ENCODE results near the gene CABP2. TPM values are rescaled to one million over a fixed set of nuclear protein-coding genes. Genes with fewer than 3 reads are reported as not detected.
"Not testable (repeated sequence)": the region's sequence is repeated elsewhere in the genome, so short reads cannot be mapped to it uniquely, and the experiment has no call there.

The CABP2 gene
- total RNA-seq, 1 experiment from 2014 or later, result not detected

DNA sequence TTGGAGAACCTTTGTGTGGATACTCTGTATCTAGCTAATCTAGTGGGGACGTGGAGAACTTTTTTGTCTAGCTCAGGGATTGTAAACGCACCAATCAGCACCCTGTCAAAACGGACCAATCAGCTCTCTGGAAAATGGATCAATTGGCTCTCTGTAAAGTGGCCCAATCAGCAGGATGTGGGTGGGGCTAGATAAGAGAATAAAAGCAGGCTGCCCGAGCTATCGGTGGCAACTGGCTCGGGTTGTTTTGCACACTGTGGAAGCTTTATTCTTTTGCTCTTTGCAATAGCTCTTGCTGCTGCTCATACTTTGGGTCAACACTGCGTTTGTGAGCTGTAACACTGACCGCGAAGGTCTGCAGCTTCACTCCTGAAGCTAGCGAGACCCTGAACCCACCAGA, 46.6 kb downstream of the CABP2 start:
- not testable (repeated sequence) for DNase-seq (ENCODE audit: low spot score)

GRCh38 chr11:67472882-67473281, 50.4 kb downstream of the CABP2 start:
- DNase-seq (ENCODE audit: low spot score), result no peak

GRCh38 chr11:67470337-67471002, 52.8 kb downstream of the CABP2 start:
- no peak for DNase-seq (ENCODE audit: low spot score)

DNA sequence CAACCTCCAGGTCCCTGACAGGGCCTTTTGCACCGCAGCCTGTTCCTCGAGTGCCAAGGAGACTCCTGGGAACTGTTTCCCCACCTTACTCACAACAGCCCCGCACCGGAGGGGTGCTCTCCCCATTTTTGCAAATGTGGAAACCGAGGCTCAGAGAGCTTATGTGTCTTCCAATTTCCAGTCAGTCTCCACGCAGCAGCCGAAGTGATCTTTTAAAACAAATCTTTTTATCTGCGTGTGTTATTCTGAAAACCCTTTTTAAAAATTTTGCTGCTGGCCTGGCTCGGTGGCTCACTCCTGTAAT, 53.8 kb downstream of the CABP2 start:
- no peak for DNase-seq (ENCODE audit: low spot score)

Small RNA genes within 50 kb of the gene (small RNA-seq; reads per million reads assigned to genes)
- not detected for gene MIR6752

Other genes with a start within 250 kb of the CABP2 start
- gene ANKRD13D, start 234.1 kb downstream of the CABP2 start, total RNA-seq (2014; rRNA removed; shearing (Covaris generic)), result 100 and 107 TPM in 2 replicates
- 180 TPM in 2 replicates for gene SSH3, start 219.9 kb downstream of the CABP2 start, total RNA-seq (2014; rRNA removed; shearing (Covaris generic))
- gene POLD4, start 169.9 kb downstream of the CABP2 start, total RNA-seq (2014; rRNA removed; shearing (Covaris generic)), result 137 and 138 TPM in 2 replicates
- gene CLCF1, start 149.8 kb downstream of the CABP2 start, total RNA-seq (2014; rRNA removed; shearing (Covaris generic)), result 25.5 and 29.7 TPM in 2 replicates
- gene RAD9A, start 131.5 kb downstream of the CABP2 start, total RNA-seq (2014; rRNA removed; shearing (Covaris generic)), result 35.2 and 38.4 TPM in 2 replicates
- 610 and 631 TPM in 2 replicates for gene PPP1CA, start 121.6 kb downstream of the CABP2 start, total RNA-seq (2014; rRNA removed; shearing (Covaris generic))
- gene TBC1D10C, start 119.4 kb downstream of the CABP2 start, total RNA-seq (2014; rRNA removed; shearing (Covaris generic)), result 0.15 TPM in 1 of 2 replicates, not detected in the other
- gene CARNS1, start 107.8 kb downstream of the CABP2 start, total RNA-seq (2014; rRNA removed; shearing (Covaris generic)), result 0.70 and 0.76 TPM in 2 replicates
- 125 and 137 TPM in 2 replicates for gene RPS6KB2, start 95.0 kb downstream of the CABP2 start, total RNA-seq (2014; rRNA removed; shearing (Covaris generic))
- gene PTPRCAP, start 85.8 kb downstream of the CABP2 start, total RNA-seq (2014; rRNA removed; shearing (Covaris generic)), result 1.9 and 4.0 TPM in 2 replicates
- 357 and 366 TPM in 2 replicates for gene CORO1B, start 80.0 kb downstream of the CABP2 start, total RNA-seq (2014; rRNA removed; shearing (Covaris generic))
- 0.34 TPM in 1 of 2 replicates, not detected in the other for gene GPR152, start 70.7 kb downstream of the CABP2 start, total RNA-seq (2014; rRNA removed; shearing (Covaris generic))
- 11.8 and 16.2 TPM in 2 replicates for gene CABP4, start 68.1 kb downstream of the CABP2 start, total RNA-seq (2014; rRNA removed; shearing (Covaris generic))
- 42.5 and 67.7 TPM in 2 replicates for gene TMEM134, start 54.2 kb downstream of the CABP2 start, total RNA-seq (2014; rRNA removed; shearing (Covaris generic))
- gene AIP, start 40.4 kb downstream of the CABP2 start, total RNA-seq (2014; rRNA removed; shearing (Covaris generic)), result 149 and 151 TPM in 2 replicates
- 60.8 and 67.1 TPM in 2 replicates for gene PITPNM1, start 18.1 kb downstream of the CABP2 start, total RNA-seq (2014; rRNA removed; shearing (Covaris generic))
- gene CDK2AP2, start 15.3 kb downstream of the CABP2 start, total RNA-seq (2014; rRNA removed; shearing (Covaris generic)), result 99.2 and 102 TPM in 2 replicates
- gene GSTP1, start 60.4 kb upstream of the CABP2 start, total RNA-seq (2014; rRNA removed; shearing (Covaris generic)), result 2,847 and 3,158 TPM in 2 replicates
- 384 and 431 TPM in 2 replicates for gene NDUFV1, start 83.5 kb upstream of the CABP2 start, total RNA-seq (2014; rRNA removed; shearing (Covaris generic))
- gene NUDT8, start 106.5 kb upstream of the CABP2 start, total RNA-seq (2014; rRNA removed; shearing (Covaris generic)), result 60.0 and 72.9 TPM in 2 replicates
- 2.2 and 5.4 TPM in 2 replicates for gene TBX10, start 116.3 kb upstream of the CABP2 start, total RNA-seq (2014; rRNA removed; shearing (Covaris generic))
- 2.0 and 7.3 TPM in 2 replicates for gene ACY3, start 127.3 kb upstream of the CABP2 start, total RNA-seq (2014; rRNA removed; shearing (Covaris generic))
- gene ALDH3B2, start 151.2 kb upstream of the CABP2 start, total RNA-seq (2014; rRNA removed; shearing (Covaris generic)), result 1.1 TPM in 1 of 2 replicates, not detected in the other